Retinal pigment epithelial cell (primary cell): Measurements from ENCODE around the gene GPR143.

Source experiments
- DNase-seq: peaks from one replicate; pipeline ENCODE4 v3.0.0-alpha.2; 2010; ENCODE audit warnings: low read depth
- H3K4me3 ChIP-seq: 2 replicates; pipeline ENCODE4 v1.5.1; 2011; ENCODE audit warnings: mild to moderate bottlenecking, low read length, control low read depth, moderate library complexity
- CTCF ChIP-seq: conservative IDR thresholded peaks from 2 replicates; pipeline ENCODE4 v1.5.1; 2011; ENCODE audit warnings: low read depth, low read length, control low read depth, inconsistent platforms

GPR143 gene

DNA sequence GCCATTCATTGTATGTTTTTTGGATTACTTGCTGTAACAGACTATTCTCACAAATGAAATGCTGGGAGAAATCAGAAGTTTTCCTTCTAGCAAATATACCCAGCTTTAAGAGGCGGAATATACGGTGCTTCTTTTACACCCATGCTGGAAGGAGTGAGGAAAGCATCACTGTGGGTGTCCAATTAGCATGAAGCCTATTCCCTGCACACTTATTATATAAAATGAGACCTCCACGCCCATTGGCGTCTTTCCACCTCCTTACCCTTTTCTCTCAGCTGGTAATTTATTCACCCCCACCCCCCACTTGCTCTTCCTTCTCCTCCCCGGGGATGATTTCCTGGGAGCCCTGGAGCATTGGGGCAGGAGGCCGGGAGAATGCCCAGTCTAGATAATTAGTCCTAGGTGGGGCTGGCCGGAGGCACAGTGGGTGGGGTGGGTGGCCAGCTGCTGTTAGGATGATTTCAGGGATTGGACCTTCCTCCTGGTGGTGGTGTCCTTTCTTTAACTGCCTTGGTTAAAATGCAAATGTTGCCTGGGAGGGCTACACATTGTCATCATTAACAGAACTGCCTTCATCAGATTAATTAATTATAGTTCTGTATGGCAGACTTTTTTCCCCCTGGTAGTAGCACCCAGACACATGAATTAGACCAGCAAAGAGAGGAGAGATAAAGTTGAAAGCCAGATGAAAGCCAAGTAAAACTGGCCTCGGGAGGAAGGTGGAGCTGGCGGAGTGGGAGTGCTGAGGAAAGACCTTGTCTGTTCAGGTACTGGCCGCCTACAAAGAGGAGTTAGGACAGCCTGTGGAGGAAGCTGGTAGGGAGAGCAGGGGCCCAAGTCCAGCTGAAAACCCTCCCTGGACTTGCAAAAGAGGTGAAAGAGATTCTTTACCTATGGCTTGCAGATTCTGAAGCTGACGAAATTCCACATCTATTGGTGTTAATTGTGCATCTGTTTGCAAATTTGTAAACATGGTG, 32.0 kb upstream of the GPR143 start:
- H3K4me3 ChIP-seq: no peak overlapping the region
- TF ChIP-seq CTCF: no peak
- DNase-seq: no peak

DNA sequence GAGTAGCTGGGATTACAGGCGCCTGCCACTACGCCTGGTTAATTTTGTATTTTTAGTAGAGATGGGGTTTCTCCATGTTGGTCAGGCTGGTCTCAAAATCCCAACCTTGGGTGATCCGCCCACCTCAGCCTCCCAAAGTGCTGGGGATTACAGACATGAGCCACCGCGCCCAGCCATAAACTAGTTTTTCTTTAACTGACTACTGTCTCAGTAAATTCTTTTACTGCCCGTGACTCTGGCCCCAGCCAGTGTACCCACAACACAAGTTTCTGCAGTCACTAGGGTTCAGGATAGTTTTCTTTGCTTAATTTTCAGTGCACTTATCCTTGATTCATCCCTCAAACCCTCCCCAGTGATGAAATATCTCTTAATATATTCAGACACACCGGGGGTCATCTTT, 28.8 kb upstream of the GPR143 start:
- no peak overlapping the region for H3K4me3 ChIP-seq
- TF ChIP-seq CTCF: no peak
- no peak for DNase-seq

GRCh38 chrX:9790866-9791265, 25.2 kb upstream of the GPR143 start:
- no peak for DNase-seq
- no peak for TF ChIP-seq CTCF
- H3K4me3 ChIP-seq: no peak overlapping the region

GRCh38 chrX:9789555-9789954, 23.9 kb upstream of the GPR143 start:
- no peak for DNase-seq
- no peak for TF ChIP-seq CTCF
- H3K4me3 ChIP-seq: no peak overlapping the region

GRCh38 chrX:9788911-9789310, 23.3 kb upstream of the GPR143 start:
- TF ChIP-seq CTCF: no peak
- no peak for DNase-seq
- no peak overlapping the region for H3K4me3 ChIP-seq

GRCh38 chrX:9786798-9787635, 21.4 kb upstream of the GPR143 start:
- peak overlapping the region; percentile 53 for H3K4me3 ChIP-seq
- no peak for TF ChIP-seq CTCF
- DNase-seq: no peak
